OCI-LY3 (cell line): Measurements from ENCODE around the gene VAV1.
A peak's percentile ranks its signal among the peaks of the same experiment; 100 is the strongest.

Experiments
- H2AFZ ChIP-seq: fragments of 200-600, 300-600 bp; shearing (Covaris generic); 2 replicates; pipeline ENCODE4 v1.6.0; 2014; ENCODE audit warnings: antibody characterized with exemption, low read depth, low read length
- H3K27ac ChIP-seq: fragments of 200-600, 300-600 bp; sonication (generic); 2 replicates; pipeline ENCODE4 v1.5.1; 2014; ENCODE audit warnings: mild to moderate bottlenecking, low read length, moderate library complexity, mixed read lengths
- H3K27me3 ChIP-seq: fragments of 200-600, 300-600 bp; sonication (generic); 2 replicates; pipeline ENCODE4 v1.6.1; 2014; ENCODE audit warnings: low read depth, low read length, mixed read lengths
- H3K36me3 ChIP-seq: fragments of 200-600, 300-600 bp; sonication (generic); replicated peaks from 2 replicates; pipeline ENCODE3; 2014; ENCODE audit warnings: low read depth, low read length, mixed read lengths
- H3K4me1 ChIP-seq: fragments of 300-600, 200-600 bp; sonication (generic); 2 replicates; pipeline ENCODE4 v1.6.1; 2014; ENCODE audit warnings: low read length, mixed read lengths
- H3K4me2 ChIP-seq: fragments of 200-600, 300-600 bp; sonication (generic); 2 replicates; pipeline ENCODE4 v1.6.1; 2014; ENCODE audit warnings: low read length, mixed read lengths
- H3K4me3 ChIP-seq: fragments of 300-600, 200-600 bp; sonication (generic); 2 replicates; pipeline ENCODE4 v1.5.1; 2014; ENCODE audit warnings: antibody characterized with exemption, mild to moderate bottlenecking, low read length, moderate library complexity
- H3K79me2 ChIP-seq: fragments of 300-600, 200-600 bp; shearing (Covaris generic); 2 replicates; pipeline ENCODE4 v1.6.1; 2014; ENCODE audit warnings: mild to moderate bottlenecking, low read length, mixed read lengths
- H3K9ac ChIP-seq: fragments of 300-600, 200-600 bp; shearing (Covaris generic); 2 replicates; pipeline ENCODE4 v1.6.0; 2014; ENCODE audit warnings: mild to moderate bottlenecking, low read length, moderate library complexity
- H3K9me3 ChIP-seq: fragments of 200-600, 300-600 bp; shearing (Covaris generic); 2 replicates; pipeline ENCODE4 v1.6.1; 2014; ENCODE audit warnings: low read length, mixed read lengths; ENCODE audit not compliant: insufficient read depth
- H4K20me1 ChIP-seq: fragments of 200-600, 300-600 bp; sonication (generic); 2 replicates; pipeline ENCODE4 v1.6.1; 2016; ENCODE audit warnings: low read length, mixed read lengths; ENCODE audit not compliant: insufficient read depth
- CTCF ChIP-seq: fragments of 200-600, 300-600 bp; sonication (generic); IDR thresholded peaks from 2 replicates; pipeline ENCODE4 v1.5.1; 2014; ENCODE audit warnings: antibody characterized with exemption, low read length, low read depth
- EZH2phosphoT487 ChIP-seq: fragments of 200-600 bp; shearing (Covaris generic); IDR thresholded peaks from 2 replicates; pipeline ENCODE4 v1.6.1; 2018; ENCODE audit warnings: antibody characterized with exemption, mixed run types, low read depth

The VAV1 gene

GRCh38 chr19:6751189-6751588 is 21.3 kb upstream of the VAV1 start:
- Histone ChIP-seq H3K36me3 (peaks cover 55% of the 10 kb centered on the region), H3K9me3 (no peaks in the 10 kb centered on the region), H2AFZ (no peak overlapping the region), H3K27ac (no peak overlapping the region), H3K4me3 (no peak overlapping the region), H3K79me2 (no peaks in the 10 kb centered on the region), H3K27me3 (no peaks in the 10 kb centered on the region), H3K4me1 (peaks cover 12% of the 10 kb centered on the region), H3K4me2 (no peak overlapping the region), H3K9ac (no peak overlapping the region), H4K20me1 (peaks cover 17% of the 10 kb centered on the region)
- TF ChIP-seq CTCF: no peak
- no peak for TF ChIP-seq EZH2phosphoT487

- Histone ChIP-seq H3K4me1 (peaks cover 12% of the 10 kb centered on the region), H3K9ac (peak overlapping the region; percentile 47), H2AFZ (no peak overlapping the region), H3K4me3 (peak overlapping the region; percentile 74), H3K4me2 (peak overlapping the region; percentile 90), H3K36me3 (peaks cover 45% of the 10 kb centered on the region), H3K27me3 (no peaks in the 10 kb centered on the region), H3K79me2 (no peaks in the 10 kb centered on the region), H3K9me3 (no peaks in the 10 kb centered on the region), H4K20me1 (peaks cover 17% of the 10 kb centered on the region), H3K27ac (peak overlapping the region; percentile 64)
- no peak for TF ChIP-seq CTCF
- no peak for TF ChIP-seq EZH2phosphoT487
Observed at GRCh38 chr19:6752256-6753177, 20.0 kb upstream of the VAV1 start.

- no peaks in the 10 kb centered on the region for H3K79me2 ChIP-seq
- peak overlapping the region; percentile 47 for H3K9ac ChIP-seq
- H4K20me1 ChIP-seq: peaks cover 17% of the 10 kb centered on the region
- peak overlapping the region; percentile 74 for H3K4me3 ChIP-seq
- peaks cover 12% of the 10 kb centered on the region for H3K4me1 ChIP-seq
- H3K27me3 ChIP-seq: no peaks in the 10 kb centered on the region
- peak overlapping the region; percentile 64; the same call in 1 of the 2 replicates for H2AFZ ChIP-seq
- TF ChIP-seq EZH2phosphoT487 (no peak), CTCF (peak; percentile 83)
- H3K36me3 ChIP-seq: peaks cover 40% of the 10 kb centered on the region
- peak overlapping the region; percentile 90 for H3K4me2 ChIP-seq
- H3K27ac ChIP-seq: peak overlapping the region; percentile 64
- no peaks in the 10 kb centered on the region for H3K9me3 ChIP-seq
Observed at GRCh38 chr19:6753178-6754031, 19.1 kb upstream of the VAV1 start.

GRCh38 chr19:6754136-6754535 is 18.4 kb upstream of the VAV1 start:
- no peaks in the 10 kb centered on the region for H3K27me3 ChIP-seq
- no peaks in the 10 kb centered on the region for H3K9me3 ChIP-seq
- H2AFZ ChIP-seq: no peak overlapping the region
- no peak overlapping the region for H3K27ac ChIP-seq
- H4K20me1 ChIP-seq: peaks cover 17% of the 10 kb centered on the region
- H3K36me3 ChIP-seq: peaks cover 39% of the 10 kb centered on the region
- peaks cover 12% of the 10 kb centered on the region for H3K4me1 ChIP-seq
- H3K9ac ChIP-seq: no peak overlapping the region
- 0 out of 2 replicates have a peak overlapping the region, but pooled peaks have one; percentile 90 for H3K4me2 ChIP-seq
- H3K79me2 ChIP-seq: no peaks in the 10 kb centered on the region
- TF ChIP-seq CTCF (no peak), EZH2phosphoT487 (no peak)
- H3K4me3 ChIP-seq: no peak overlapping the region
